SW 1271 (cell line): ENCODE data around the gene BCHE.

Source experiments
- DNase-seq, 2 experiments: peaks; one replicate each; lab custom pipeline; 2025; lab: John Stamatoyannopoulos, UW

BCHE gene

DNA sequence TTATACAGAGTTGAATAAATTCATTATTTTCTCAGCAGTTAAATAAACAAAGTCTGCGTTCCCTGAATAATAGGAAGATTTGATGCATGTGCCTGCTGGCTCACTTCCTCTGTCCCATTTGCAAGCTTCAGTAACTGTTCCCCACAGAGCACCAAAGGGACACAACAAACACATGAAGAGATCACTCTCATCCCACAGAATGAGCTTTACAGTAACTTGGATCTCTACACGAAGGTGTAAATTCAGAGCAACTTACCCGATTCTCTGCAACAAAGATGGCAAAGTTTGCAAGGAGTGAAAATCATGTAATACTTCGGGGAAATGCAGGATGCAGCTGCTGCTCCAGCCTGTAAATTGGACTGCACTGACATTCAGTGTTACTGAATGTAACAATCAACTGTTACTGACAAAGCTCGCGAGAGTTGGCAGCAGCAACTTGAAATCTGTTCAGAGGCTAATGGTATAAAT lies at the start of gene BCHE:
BCHE (minus strand) TSS at position 366 of the 468 bp plus-strand sequence. CDS start 6,390 bp downstream, outside the sequence.
- no peak for DNase-seq

DNA sequence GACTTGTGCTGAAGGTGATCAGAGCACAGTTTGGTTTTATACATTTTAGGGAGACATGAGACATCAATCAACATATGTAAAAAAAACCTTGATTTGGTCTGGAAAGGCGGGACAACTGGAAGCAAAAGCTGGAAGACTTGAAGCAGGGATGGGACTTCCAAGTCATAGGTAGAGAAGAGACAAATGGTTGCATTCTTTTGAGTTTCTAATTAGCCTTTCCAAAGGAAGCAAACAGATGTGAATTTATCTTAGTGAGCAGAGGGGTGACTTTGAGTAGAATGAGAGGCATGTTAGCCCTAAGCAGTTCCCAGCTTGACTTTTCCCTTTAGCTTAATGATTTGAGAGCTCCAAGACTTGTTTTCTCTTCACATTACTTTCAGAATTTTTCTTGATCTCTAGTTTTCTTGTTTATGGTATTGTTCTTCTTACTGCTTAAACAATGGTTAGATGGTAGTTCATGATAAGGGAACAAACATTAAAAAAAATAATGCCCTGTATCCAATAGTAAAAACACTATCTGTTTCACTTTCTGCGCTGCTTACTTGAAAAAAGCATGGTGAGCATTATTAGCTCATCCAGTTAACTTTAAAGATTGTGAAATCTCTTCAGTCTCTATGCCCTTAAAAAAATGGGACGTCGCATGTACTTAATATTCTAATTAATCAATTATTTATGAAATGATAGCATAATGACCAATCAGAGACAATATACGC lies 48.5 kb upstream of the BCHE start:
- DNase-seq: no peak

DNA sequence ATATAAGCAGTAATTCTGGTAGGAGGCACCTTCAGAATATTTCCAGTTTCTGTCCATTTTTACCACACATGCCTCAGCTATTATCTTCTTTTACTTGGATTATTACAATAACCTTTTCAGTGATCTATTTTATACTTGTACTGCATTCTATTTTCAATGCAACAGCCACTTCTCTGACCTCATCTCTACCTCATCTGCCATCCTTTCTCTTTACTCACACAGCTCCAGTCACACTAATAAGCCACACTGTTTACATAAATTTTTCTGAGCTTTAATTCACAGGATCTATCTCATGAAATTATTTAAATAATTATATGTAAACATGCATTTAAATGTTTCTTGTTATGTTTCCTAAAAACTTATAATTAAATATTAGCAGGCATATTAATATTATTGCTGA lies 47.3 kb upstream of the BCHE start:
- no peak for DNase-seq

DNA sequence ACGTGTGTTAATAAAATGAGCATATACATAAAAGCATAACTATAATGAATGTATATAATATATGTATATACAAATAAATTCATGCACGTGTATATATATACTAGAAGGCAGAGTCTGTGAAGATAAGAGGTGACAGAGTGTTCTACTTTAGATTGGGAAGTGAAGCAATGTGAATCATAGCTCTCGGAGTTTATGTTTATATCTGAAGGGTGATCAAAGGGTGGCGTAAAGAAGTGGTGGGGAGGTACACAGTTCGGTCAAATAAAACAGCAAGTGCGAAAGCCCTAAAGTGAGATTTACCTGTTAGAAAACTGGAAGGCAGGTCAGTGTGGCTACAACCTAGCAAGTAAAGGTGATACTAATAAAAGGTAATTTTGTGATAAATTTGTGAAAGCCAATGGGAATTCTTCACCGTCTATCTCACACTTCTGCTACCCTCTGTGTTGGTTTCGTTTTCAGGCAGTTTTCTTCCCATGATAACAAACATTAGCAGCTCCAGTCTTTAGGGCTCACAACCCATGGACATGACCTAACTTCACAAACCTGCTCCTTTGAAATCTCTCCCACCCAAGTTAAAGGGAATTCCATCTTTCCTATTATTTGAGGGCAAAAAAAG lies 46.7 kb upstream of the BCHE start:
- DNase-seq: no peak

DNA sequence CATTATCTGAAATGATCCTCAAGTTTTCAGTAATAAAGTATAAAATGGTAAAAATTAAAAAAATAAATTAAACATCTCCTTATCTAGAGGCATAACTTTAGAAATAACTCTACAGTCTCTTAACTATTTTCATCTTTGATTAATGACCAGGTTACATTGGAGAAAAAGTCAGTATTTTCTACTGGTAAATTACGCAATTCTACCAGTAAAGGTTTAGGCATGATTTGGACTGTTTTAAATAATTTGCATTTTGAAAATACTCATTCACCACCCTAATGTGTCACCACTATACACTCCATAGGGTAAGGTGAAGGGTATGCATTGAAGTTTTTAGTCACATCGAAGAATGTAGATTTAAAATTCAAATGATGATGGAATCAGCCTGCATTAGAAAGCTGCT lies 45.9 kb upstream of the BCHE start:
- no peak for DNase-seq

DNA sequence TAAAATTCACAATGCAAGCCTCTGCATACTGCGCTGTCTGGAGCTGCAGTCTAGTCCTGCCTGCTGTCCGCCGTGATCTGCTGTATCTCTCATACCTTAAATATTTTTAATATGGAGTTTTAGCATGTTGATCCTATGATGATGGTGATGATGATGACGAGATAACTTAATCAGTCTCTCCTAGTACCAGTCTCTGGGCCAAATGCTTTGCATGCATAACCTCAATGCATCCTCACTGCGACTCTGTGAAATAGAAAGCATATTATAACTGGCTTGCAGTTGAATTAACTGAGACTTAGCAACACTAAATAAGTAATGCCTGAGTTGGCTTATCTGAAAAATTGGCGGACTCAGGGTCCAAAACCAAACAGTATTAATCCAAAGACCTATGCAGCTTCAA lies 38.4 kb upstream of the BCHE start:
- DNase-seq: no peak

DNA sequence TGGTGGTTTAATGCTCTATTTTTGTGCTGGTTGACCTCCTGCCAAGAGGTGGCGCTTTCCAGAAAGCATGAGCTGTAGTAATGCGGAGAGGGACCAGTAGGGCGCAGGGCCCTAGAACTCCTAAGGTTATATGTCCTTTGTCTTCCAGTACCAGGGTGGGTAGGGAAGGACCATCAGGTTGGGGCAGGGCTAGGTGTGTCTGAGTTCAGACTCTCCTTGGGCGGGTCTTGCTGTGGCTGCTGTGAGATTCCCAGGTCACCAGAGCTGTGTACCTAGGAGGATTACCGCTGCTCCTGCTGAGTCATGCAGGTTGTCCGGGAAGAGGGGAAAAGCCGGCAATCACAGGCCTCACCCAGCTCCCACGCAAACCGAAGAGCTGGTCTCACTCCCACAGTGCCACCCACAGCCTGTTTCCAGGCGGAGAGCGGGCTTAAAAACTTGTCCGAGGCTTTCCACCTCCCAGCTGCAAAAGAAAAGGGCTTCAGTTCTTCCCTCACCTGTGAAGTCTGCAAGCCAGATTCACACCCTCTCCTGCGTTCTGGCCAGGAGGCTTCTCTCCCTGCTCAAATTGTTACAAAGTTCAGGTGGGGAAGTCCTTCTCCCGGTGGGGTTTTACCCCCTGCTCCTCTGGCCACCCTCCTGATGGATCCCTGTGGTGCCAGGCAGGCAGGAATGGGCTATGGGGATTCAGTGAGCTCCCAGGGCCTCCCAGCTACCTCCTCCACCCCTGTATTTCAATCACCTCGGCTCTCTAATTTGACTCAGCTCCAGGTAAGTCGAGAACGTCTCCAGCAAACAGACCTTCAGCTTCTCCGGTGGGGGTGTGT lies 37.7 kb upstream of the BCHE start:
- no peak for DNase-seq

DNA sequence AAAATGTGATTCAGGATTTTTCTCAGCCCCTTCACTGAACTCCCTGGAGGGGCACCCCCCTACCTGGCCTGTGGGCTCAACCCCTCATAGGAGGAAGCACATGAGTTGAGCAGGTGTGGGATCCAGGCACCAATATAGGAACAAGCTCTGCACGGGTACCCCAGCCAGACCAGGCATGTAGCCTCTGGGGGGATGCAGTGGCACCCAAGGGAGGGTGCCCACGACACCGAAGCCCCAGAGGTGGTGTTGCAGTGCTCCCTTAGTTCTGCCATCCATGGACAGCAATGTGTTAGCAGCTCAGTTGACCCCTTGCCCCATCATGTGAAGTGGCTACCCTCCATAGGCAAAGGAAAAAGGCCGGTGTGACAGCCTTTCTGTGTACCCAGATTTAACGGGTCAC lies 30.9 kb upstream of the BCHE start:
- DNase-seq: no peak

DNA sequence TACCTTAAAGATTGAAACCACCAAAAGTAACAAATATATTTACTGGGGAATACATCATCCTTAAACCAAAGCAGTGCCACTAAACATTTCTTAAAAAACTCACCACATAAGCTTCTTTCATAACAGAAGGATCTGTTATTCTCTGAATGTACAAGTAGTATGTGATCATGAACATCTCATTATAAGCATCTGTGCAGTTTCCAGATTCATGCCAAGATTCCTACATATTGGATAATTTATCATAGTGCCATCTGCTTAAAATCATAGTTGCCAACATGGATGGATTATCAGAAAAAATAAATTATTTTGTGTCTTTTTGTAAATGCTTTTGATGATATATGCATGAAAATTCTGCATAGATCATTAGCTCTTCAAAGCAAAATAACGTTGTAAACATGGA lies 21.8 kb upstream of the BCHE start:
- DNase-seq: no peak

DNA sequence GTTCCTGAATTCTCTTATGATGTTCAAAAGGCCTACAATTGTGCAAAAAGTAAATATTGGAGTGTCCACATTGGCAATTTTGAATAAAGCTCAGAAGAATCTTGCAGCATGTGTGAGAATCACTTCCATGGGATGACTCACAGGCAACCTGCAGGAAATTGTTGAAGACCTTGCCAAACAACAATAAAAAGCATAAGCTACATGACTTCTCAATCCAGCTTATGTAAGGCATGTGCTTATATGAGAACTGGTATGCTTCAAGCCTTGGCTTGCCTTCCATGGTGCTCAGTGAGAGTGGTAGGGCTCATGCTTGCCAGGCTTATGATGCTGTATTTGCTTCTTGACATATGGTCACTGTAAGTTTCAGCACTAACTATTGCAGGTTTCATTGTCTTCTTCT lies 18.4 kb upstream of the BCHE start:
- DNase-seq: no peak

DNA sequence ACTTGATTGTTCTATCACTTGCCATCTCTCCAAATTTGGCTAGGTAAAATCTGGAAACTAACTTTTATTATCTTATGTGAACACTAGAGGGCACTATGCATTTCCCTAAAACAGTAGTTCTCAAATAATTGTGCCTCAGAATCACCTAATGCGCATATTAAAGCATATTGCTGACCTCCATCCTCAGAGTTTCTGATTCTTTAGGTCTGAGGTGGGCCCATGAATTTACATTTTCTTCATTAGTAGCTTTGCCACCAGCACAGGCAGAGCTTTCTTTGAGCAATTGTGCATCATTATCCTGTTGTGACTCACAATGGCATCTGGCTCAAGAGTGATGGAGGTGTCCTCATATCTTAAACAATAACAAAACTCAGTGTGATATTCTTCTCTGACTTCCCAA lies 17.5 kb upstream of the BCHE start:
- peak in 1 of 2 experiments; percentile 30 for DNase-seq

DNA sequence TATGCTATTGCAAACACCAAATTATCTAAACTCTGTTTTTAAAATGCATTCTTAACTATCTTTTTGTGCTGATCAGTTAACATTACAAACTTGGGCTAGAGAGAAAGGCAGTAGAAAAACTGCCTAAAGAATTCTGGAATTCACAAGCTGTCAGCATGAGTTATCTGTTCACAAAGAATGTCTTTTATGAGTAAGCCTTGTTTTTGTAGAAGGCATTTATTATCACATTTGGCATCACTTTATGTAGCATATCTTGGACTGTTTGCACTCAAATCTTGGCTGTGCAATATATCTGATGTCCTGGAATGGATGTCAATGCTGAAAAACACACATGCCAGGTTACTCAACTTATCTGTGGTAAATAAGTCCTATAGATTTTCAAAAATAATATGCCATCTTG lies 15.5 kb upstream of the BCHE start:
- DNase-seq: no peak

DNA sequence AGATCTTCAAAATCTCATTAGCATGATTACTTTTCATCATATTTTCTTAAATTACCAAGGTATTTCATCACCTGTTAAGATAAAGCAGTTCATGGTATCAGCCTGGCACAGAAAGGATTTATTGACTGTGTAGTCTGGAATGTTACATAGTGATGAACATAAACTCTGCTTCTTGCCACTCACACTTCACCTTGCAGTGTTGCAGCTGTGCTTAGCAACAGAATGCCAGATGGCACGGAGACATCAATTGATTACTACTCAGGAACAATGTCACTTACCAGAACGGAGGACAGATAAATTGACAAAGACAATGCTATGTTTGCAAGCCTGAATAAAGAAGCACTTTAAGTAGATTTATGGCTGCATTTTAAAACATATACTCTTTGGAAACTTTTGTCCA lies 15.0 kb upstream of the BCHE start:
- DNase-seq: no peak

DNA sequence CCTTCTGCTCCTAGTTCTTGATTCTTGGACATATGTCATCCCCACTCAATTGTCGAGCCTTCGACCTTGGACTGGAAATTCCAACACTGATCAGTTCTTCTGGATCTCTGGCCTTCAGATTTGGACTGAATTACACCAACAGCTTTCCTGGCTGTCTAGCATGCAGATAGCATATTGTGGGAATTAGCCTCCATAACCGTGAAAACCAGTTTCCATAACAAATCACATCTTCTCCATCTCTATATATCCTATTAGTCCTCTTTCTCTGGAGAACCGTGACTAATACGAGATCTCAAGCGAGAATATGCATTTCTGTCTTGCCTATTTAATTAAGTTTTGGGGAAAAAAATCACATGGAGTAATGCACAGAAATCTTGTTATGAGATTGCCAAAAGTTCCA lies 8.8 kb upstream of the BCHE start:
- DNase-seq: no peak

DNA sequence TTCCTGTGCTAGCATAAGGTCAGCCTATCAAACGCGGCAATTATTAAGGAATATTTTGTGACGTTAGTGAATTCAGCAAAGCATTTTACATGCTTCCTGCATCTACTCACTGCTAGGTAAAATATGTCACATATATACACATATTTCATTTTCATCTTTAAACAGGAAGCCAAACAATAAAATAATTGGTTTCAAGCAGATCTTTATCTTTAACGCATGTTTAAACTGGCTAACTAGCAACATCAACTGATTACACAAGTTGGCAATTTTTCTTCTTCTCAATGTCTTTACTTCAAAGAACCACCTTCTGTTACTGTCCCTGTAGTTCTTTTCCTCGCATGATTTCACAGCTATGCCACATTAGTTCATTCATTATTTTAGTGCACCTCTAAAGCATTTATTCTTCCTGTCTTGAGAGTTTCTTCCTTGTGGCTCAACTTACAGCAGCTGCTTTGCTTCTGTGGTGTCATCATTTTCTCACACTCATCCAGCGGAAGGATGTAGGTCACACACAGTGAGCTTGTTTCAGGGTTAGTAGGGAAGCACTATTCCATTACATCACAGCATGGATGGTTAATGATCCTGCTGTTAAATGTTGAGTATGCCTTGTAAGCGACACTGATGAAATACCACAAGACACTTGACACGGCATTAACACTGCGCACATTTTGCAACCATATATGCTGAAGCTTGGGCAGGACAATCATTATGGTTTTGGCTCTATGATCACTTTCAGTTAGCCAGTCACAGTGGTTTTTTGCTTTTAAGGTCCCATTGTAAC lies 2.3 kb upstream of the BCHE start:
- no peak for DNase-seq

DNA sequence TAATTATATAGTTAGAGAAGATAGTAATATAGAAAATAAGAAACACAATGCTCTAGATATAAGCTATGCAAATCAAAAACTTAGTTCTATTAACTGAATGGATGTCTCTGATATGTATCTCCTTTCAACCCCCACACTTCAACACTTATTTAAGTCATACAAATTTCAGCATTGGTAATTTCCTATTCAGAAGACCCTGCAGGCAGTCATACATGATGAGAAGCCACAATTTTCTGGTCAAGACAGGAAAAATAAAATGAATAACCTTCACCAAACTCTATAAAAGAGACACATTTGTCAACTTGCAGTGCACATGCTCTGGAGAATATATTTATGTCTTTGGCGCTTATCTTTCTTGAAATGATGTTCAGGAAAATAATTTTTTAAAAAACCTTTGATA lies 578 bp upstream of the BCHE start:
- no peak for DNase-seq

DNA sequence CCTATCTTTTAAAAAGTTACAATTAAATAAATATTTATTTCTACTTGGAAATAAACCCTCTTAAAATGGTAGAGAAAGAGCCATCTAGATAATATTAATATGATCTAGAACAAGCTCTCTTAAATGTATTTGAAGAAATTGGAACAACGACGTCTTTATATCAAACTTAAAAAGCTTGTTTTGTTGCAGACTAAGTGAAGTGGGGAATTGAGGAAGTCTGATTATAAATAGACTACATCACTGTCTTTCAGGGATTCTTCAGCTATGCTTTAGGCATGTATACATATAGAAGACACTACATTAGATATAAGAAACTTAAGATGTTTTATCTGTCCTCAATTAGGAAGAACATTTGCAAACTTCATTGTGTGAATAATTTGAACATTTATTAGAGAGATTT lies 1.8 kb downstream of the BCHE start:
- DNase-seq: no peak

DNA sequence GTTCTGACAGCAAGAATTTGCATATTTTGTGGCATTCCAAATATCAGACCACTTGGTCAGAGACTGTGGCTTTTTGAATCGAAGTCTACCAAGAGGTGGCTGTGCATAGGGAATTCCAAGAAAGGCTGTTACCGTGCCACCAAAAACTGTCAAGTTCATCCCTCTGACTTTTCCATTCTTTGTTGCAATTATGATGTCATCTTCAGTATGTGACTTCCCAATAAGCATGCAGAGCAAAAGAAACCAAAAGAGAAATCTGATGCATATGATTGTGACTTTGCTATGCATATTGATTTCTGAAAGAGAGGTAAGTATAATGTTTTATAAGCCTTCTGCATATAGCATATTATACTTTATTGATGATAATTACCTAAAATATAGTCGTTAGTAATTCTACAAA lies 6.5 kb downstream of the BCHE start:
- DNase-seq: no peak

DNA sequence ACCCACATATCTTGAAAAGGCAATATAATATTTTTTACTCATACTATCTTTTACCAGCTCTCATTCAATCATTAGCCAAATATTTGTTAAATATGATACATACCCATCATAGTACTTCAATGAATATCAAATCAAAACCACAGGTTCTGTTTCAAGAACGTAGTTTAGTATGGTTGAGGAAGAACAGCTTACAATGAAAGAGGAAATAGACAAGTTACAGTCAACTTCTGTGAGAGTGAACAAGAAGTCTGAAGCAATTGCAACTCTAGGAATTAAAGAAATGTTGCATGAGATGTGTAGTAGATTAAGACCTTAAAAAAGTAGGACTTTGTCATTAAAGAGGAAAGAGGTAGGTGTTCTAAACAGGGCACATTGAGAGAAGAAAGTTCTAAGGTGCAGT lies 9.3 kb downstream of the BCHE start:
- DNase-seq: no peak

DNA sequence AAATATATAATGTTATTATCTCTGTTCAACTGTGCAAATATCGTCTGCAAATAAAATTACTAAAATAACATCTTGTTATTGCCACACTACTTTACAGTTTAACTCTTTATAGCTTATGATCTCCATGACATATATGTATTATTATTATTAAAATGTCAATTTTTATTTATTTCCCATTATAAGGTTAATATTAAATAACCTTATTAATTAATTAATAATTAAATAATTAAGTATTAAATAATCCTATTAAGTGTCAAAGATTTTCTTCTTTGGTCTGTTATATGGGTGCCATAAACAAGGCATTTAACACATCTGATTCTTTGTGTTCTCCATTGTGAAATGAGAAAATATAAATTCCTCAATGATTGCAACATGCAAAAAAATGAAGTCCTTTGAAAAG lies 10.0 kb downstream of the BCHE start:
- no peak for DNase-seq

DNA sequence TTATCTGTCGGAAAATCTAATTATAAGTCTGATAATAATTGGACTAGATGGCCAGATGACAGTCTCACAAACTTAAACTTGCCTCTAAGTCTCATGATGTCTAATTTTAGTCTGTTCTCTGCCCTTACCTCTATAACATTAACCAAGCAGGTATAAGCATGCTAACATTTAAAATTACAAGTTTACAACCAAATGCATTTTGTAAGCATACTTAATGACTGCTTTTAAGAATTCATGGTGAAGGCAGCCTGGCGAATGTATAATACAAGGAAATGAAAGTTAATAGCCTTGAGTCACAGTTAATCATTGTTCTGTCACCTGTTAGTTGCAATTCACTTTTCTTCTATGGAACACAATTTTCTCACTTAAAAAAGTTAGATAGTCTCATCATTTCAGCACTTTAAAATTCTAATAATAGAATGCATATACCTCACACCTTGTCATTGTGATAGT lies 16.5 kb downstream of the BCHE start:
- DNase-seq: no peak

DNA sequence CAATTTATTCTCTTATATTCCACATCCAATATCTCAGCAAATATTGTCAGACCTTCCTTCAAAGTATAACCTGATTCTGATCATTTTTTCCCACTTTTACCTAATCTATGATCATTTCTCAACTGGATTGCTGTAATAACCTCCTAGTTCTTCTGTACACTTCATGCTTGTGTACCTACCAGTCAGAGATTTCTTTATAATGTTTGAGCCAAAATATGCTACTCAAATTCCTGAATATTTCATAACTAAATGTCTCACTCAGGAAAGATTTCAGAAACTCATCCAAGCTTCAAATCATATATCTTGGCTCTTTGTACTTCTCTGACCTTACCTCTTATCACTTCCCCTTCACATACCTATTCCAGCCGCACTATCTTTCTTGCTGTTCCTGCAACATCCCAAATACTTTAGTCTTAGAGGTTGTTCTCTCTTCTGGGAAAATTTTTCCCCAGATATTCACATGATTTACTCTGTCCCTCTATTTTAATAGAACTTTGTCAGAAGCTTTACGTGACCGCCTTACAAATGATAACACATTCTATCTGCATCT lies 20.0 kb downstream of the BCHE start:
- DNase-seq: no peak
